ENCODE data around the gene LRMDA.

LRMDA gene

DNA sequence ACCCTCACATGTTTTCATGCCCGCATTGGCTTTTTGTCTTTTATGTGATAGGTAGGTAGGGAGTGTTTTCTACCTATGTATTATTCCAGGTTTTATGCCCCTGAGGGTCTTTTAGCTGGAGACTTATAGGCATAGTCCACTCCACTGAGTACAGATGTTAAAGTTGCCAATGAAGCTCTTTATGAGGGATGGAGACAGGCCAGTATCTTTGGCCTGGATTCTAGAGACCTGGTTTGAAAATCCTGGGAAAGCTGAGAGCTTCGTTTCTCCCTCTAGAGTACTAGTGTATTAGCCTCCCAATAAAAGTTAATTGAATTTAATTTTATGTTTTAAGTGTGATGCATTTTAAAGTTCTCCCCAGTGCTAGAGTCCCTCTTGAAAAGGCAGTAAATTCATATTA lies 854.1 kb downstream of the LRMDA start:
- no peaks in the 10 kb centered on the region for H3K9me3 ChIP-seq (ENCODE audit: control insufficient read depth, insufficient read depth, low read length)
- H3K4me1 ChIP-seq (ENCODE audit: control insufficient read depth, insufficient read depth, low read length), result peaks cover 4% of the 10 kb centered on the region; the same call in 1 of the 2 replicates
- no peak overlapping the region for H3K9ac ChIP-seq (ENCODE audit: low read depth, low read length)
- no peak overlapping the region for H3K4me3 ChIP-seq (ENCODE audit: low read depth, low read length)
- no peak overlapping the region for H3K27ac ChIP-seq (ENCODE audit: low read depth, low read length)
- H3K36me3 ChIP-seq (ENCODE audit: control insufficient read depth, insufficient read depth, low read length), result no peaks in the 10 kb centered on the region
- H3K27me3 ChIP-seq (ENCODE audit: control insufficient read depth, insufficient read depth, low read length), result no peaks in the 10 kb centered on the region

DNA sequence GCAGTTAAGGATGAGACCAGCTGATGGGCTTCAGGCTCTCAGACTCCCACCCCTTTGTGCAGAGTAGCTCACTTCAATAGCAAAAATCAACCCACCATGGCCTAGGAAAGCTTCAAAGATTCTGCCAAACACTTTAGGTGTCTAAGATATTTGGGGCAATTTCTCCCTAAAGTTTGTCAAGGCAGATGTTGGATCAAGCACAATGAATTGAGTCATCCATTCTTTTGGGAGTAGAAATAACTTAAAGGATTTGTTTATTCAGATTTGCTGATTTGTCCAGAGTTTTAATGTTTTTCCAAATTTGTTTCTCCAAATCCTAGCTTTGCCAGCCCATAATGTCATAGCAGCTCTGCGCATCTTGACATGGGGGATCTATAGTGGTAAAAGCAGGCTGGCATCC lies 855.1 kb downstream of the LRMDA start:
- Histone ChIP-seq H3K9ac (ENCODE audit: low read depth, low read length) (no peak overlapping the region), H3K9me3 (ENCODE audit: control insufficient read depth, insufficient read depth, low read length) (no peaks in the 10 kb centered on the region), H3K4me1 (ENCODE audit: control insufficient read depth, insufficient read depth, low read length) (peaks cover 2% of the 10 kb centered on the region; the same call in 1 of the 2 replicates), H3K27ac (ENCODE audit: low read depth, low read length) (no peak overlapping the region), H3K36me3 (ENCODE audit: control insufficient read depth, insufficient read depth, low read length) (no peaks in the 10 kb centered on the region), H3K27me3 (ENCODE audit: control insufficient read depth, insufficient read depth, low read length) (no peaks in the 10 kb centered on the region), H3K4me3 (ENCODE audit: low read depth, low read length) (no peak overlapping the region)

- Histone ChIP-seq H3K36me3 (ENCODE audit: control insufficient read depth, insufficient read depth, low read length) (no peaks in the 10 kb centered on the region), H3K27me3 (ENCODE audit: control insufficient read depth, insufficient read depth, low read length) (no peaks in the 10 kb centered on the region), H3K27ac (ENCODE audit: low read depth, low read length) (no peak overlapping the region), H3K9me3 (ENCODE audit: control insufficient read depth, insufficient read depth, low read length) (no peaks in the 10 kb centered on the region), H3K4me1 (ENCODE audit: control insufficient read depth, insufficient read depth, low read length) (no peaks in the 10 kb centered on the region), H3K9ac (ENCODE audit: low read depth, low read length) (no peak overlapping the region), H3K4me3 (ENCODE audit: low read depth, low read length) (no peak overlapping the region)
These were observed 856.4 kb downstream of the LRMDA start for GRCh38 chr10:76287856-76288255.

GRCh38 chr10:76291175-76291574 lies 859.8 kb downstream of the LRMDA start:
- Histone ChIP-seq H3K27me3 (ENCODE audit: control insufficient read depth, insufficient read depth, low read length) (no peaks in the 10 kb centered on the region), H3K4me1 (ENCODE audit: control insufficient read depth, insufficient read depth, low read length) (no peaks in the 10 kb centered on the region), H3K36me3 (ENCODE audit: control insufficient read depth, insufficient read depth, low read length) (no peaks in the 10 kb centered on the region), H3K4me3 (ENCODE audit: low read depth, low read length) (no peak overlapping the region), H3K9ac (ENCODE audit: low read depth, low read length) (no peak overlapping the region), H3K27ac (ENCODE audit: low read depth, low read length) (no peak overlapping the region), H3K9me3 (ENCODE audit: control insufficient read depth, insufficient read depth, low read length) (no peaks in the 10 kb centered on the region)

- Histone ChIP-seq H3K36me3 (ENCODE audit: control insufficient read depth, insufficient read depth, low read length) (no peaks in the 10 kb centered on the region), H3K4me3 (ENCODE audit: low read depth, low read length) (no peak overlapping the region), H3K9ac (ENCODE audit: low read depth, low read length) (no peak overlapping the region), H3K27ac (ENCODE audit: low read depth, low read length) (no peak overlapping the region), H3K9me3 (ENCODE audit: control insufficient read depth, insufficient read depth, low read length) (no peaks in the 10 kb centered on the region), H3K27me3 (ENCODE audit: control insufficient read depth, insufficient read depth, low read length) (no peaks in the 10 kb centered on the region), H3K4me1 (ENCODE audit: control insufficient read depth, insufficient read depth, low read length) (no peaks in the 10 kb centered on the region)
These were observed 860.5 kb downstream of the LRMDA start for GRCh38 chr10:76291885-76292284.

DNA sequence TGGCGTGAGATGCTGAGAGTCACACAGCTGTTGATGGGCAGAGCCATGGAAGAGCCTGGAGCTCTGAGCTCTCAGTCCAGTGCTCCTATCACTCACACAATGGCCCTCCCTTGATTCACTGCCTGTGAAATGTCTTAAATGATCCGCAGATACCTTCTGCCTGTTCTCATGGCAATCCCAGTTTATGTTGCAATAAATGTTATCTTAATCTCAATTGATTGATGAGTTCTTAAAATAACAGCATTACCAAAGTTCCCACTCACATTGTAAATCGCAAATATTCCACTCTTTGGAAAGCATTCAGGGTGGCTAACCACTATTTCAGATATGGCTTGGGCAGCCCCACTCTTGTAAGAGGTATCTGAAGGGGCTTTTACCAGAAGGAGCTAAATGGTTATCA lies 865.5 kb downstream of the LRMDA start:
- H3K27ac ChIP-seq (ENCODE audit: low read depth, low read length), result no peak overlapping the region
- no peaks in the 10 kb centered on the region for H3K36me3 ChIP-seq (ENCODE audit: control insufficient read depth, insufficient read depth, low read length)
- H3K4me1 ChIP-seq (ENCODE audit: control insufficient read depth, insufficient read depth, low read length), result no peaks in the 10 kb centered on the region
- H3K4me3 ChIP-seq (ENCODE audit: low read depth, low read length), result no peak overlapping the region
- H3K27me3 ChIP-seq (ENCODE audit: control insufficient read depth, insufficient read depth, low read length), result no peaks in the 10 kb centered on the region
- no peaks in the 10 kb centered on the region for H3K9me3 ChIP-seq (ENCODE audit: control insufficient read depth, insufficient read depth, low read length)
- H3K9ac ChIP-seq (ENCODE audit: low read depth, low read length), result no peak overlapping the region

DNA sequence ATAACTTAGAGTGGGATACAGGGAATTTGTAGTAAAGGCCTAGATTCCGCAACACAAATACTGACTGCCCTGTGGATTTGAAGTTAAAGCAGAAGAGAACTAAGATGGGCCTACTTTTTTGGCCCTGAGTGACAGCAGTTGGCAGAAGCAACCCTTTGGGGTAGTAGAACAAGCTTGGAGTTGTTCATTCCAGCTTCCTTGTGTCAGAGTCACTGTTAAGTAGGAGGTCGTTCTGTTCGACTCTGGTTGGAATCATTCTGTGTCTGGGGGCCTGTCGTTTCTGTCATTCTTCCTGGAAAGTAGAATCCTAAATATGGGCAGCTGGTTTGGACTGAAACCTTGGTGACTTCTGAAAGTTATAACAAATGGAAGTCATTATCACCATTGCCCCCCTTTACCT lies 865.9 kb downstream of the LRMDA start:
- H3K9ac ChIP-seq (ENCODE audit: low read depth, low read length), result no peak overlapping the region
- no peak overlapping the region for H3K27ac ChIP-seq (ENCODE audit: low read depth, low read length)
- H3K27me3 ChIP-seq (ENCODE audit: control insufficient read depth, insufficient read depth, low read length), result no peaks in the 10 kb centered on the region
- no peaks in the 10 kb centered on the region for H3K36me3 ChIP-seq (ENCODE audit: control insufficient read depth, insufficient read depth, low read length)
- no peaks in the 10 kb centered on the region for H3K9me3 ChIP-seq (ENCODE audit: control insufficient read depth, insufficient read depth, low read length)
- H3K4me3 ChIP-seq (ENCODE audit: low read depth, low read length), result no peak overlapping the region
- H3K4me1 ChIP-seq (ENCODE audit: control insufficient read depth, insufficient read depth, low read length), result no peaks in the 10 kb centered on the region

DNA sequence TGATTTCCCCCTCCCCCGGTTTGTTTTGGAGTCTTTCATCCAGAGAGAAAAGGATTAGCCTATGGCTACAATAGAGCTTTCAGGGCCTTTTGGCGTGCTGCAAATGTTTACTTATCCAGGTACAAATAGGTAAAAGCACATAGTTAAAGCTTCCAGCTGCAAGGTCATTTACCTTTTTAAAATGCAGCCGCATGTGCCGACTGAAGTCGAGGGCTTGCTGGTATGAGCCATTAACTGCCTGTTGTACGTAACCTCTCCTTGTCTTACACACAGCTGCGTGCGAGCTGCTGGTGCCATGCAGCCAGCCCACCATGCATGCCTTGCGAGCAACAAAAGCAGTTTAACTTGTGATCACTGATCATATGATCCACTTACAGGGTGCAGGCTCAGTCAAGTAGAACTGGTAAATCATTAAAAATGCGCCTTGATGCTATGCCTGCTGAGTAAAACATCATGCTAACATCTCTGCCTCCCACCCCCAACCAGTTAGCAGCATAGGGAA lies 866.4 kb downstream of the LRMDA start:
- H3K4me3 ChIP-seq (ENCODE audit: low read depth, low read length), result no peak overlapping the region
- no peak overlapping the region for H3K27ac ChIP-seq (ENCODE audit: low read depth, low read length)
- no peak overlapping the region for H3K9ac ChIP-seq (ENCODE audit: low read depth, low read length)
- no peaks in the 10 kb centered on the region for H3K27me3 ChIP-seq (ENCODE audit: control insufficient read depth, insufficient read depth, low read length)
- no peaks in the 10 kb centered on the region for H3K4me1 ChIP-seq (ENCODE audit: control insufficient read depth, insufficient read depth, low read length)
- no peaks in the 10 kb centered on the region for H3K36me3 ChIP-seq (ENCODE audit: control insufficient read depth, insufficient read depth, low read length)
- no peaks in the 10 kb centered on the region for H3K9me3 ChIP-seq (ENCODE audit: control insufficient read depth, insufficient read depth, low read length)

- no peak overlapping the region for H3K27ac ChIP-seq (ENCODE audit: low read depth, low read length)
- no peaks in the 10 kb centered on the region for H3K9me3 ChIP-seq (ENCODE audit: control insufficient read depth, insufficient read depth, low read length)
- H3K4me3 ChIP-seq (ENCODE audit: low read depth, low read length), result no peak overlapping the region
- H3K27me3 ChIP-seq (ENCODE audit: control insufficient read depth, insufficient read depth, low read length), result peaks cover 2% of the 10 kb centered on the region; the same call in 1 of the 2 replicates
- H3K9ac ChIP-seq (ENCODE audit: low read depth, low read length), result no peak overlapping the region
- H3K4me1 ChIP-seq (ENCODE audit: control insufficient read depth, insufficient read depth, low read length), result 0 out of 2 replicates have a peak, but pooled peaks cover 1% of the 10 kb centered on the region
- no peaks in the 10 kb centered on the region for H3K36me3 ChIP-seq (ENCODE audit: control insufficient read depth, insufficient read depth, low read length)
These were observed 866.9 kb downstream of the LRMDA start for GRCh38 chr10:76298329-76298728.

- Histone ChIP-seq H3K27ac (ENCODE audit: low read depth, low read length) (no peak overlapping the region), H3K4me1 (ENCODE audit: control insufficient read depth, insufficient read depth, low read length) (0 out of 2 replicates have a peak, but pooled peaks cover 4% of the 10 kb centered on the region), H3K4me3 (ENCODE audit: low read depth, low read length) (no peak overlapping the region), H3K9me3 (ENCODE audit: control insufficient read depth, insufficient read depth, low read length) (no peaks in the 10 kb centered on the region), H3K9ac (ENCODE audit: low read depth, low read length) (no peak overlapping the region), H3K36me3 (ENCODE audit: control insufficient read depth, insufficient read depth, low read length) (no peaks in the 10 kb centered on the region), H3K27me3 (ENCODE audit: control insufficient read depth, insufficient read depth, low read length) (peaks cover 5% of the 10 kb centered on the region; the same call in 1 of the 2 replicates)
These were observed 868.1 kb downstream of the LRMDA start for GRCh38 chr10:76299501-76299900.

DNA sequence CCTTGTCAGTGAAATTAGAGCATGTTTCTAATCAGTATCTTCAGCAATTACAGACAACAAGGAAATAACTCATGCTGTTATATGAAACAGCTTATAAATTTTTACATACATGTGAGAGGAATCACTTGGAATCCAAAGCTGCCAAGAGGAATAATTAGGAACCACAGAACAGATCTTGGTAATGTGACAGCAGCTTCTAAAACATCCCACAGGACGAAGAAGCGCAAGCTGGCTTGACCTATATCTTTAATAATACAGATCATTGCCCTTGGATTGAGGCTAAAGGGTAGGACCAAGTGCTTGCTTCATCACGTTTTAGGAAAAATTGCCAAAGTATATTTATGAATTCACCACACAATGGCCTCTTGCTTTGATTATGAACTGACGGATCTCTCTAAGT lies 869.8 kb downstream of the LRMDA start:
- H3K9me3 ChIP-seq (ENCODE audit: control insufficient read depth, insufficient read depth, low read length), result no peaks in the 10 kb centered on the region
- no peak overlapping the region for H3K27ac ChIP-seq (ENCODE audit: low read depth, low read length)
- peaks cover 5% of the 10 kb centered on the region; the same call in 1 of the 2 replicates for H3K27me3 ChIP-seq (ENCODE audit: control insufficient read depth, insufficient read depth, low read length)
- H3K9ac ChIP-seq (ENCODE audit: low read depth, low read length), result no peak overlapping the region
- no peaks in the 10 kb centered on the region for H3K36me3 ChIP-seq (ENCODE audit: control insufficient read depth, insufficient read depth, low read length)
- H3K4me3 ChIP-seq (ENCODE audit: low read depth, low read length), result no peak overlapping the region
- 0 out of 2 replicates have a peak, but pooled peaks cover 4% of the 10 kb centered on the region for H3K4me1 ChIP-seq (ENCODE audit: control insufficient read depth, insufficient read depth, low read length)

Measured in HUES48 (cell line).